ENCODE data around the gene THADA.

The THADA gene

GRCh38 chr2:43441195-43441594 is 154.6 kb downstream of the THADA start:
- CTCF ChIA-PET = interaction anchor here (1.0 kb wide), 1 partner anchor 37 kb away, joined by 3 read pairs; no protein-coding TSS in a partner anchor
- no peak overlapping the region for H3K4me3 ChIP-seq (ENCODE audit: control insufficient read depth in 1 of 7, extremely low read depth in 1 of 7, insufficient read depth in 4 of 7, low read depth in 2 of 7, low read length in 6 of 7)

DNA sequence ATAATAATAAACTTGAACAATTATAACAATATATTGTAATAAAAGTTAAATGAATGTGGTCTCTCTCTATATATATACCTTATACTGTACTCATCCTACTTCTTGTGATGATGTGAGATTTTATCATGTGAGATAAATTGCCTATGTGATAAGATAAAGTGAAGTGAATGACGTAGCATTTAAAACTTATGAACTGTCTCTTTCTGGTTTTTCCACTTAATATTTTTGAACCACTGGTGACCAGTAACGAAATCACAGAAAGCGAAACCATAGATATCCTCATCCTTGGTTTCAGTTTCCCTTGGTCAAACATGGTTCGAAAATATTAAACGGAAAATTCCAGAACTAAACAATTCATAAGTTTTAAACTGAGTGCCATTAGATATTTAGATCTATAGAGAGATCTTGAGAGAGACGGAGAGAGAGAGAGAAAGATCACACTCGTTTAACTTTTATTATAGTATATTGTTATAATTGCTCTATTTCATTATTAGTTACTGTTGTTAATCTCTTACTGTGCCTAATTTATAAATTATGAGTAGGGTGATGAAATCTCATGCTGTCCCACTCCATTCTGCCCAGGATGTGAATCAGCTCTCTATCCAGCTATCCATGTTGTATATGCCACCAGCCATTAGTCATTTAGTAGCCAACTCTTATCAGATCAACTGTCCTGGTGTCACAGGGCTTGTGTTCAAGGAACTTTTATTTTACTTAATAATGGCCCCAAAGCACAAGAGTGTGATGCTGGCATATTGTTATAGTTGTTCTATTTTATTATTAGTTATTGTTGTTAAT is 156.8 kb downstream of the THADA start:
- no peaks in the 10 kb centered on the region for H3K9me3 ChIP-seq (ENCODE audit: control extremely low read depth in 1 of 5, control insufficient read depth in 4 of 5, insufficient read depth in 2 of 5, low read depth in 1 of 5, low read length in 4 of 5)
- no peak overlapping the region for H3K4me3 ChIP-seq (ENCODE audit: control insufficient read depth in 1 of 7, extremely low read depth in 1 of 7, insufficient read depth in 4 of 7, low read depth in 2 of 7, low read length in 6 of 7)
- WGBS (ENCODE audit: insufficient coverage) = 100% methylated on average over 1 of the region's 7 CpGs
- ChIA-PET POLR2A (no interaction called here), CTCF (no interaction called here)
- peaks cover 0 to 6% (median 0%) of the 10 kb centered on the region in 4 experiments for H3K36me3 ChIP-seq (ENCODE audit: control insufficient read depth in 4 of 4, insufficient read depth in 4 of 4, low read length in 3 of 4)
- H3K27me3 ChIP-seq (replicated peaks in 2 of 5; ENCODE audit: control insufficient read depth in 4 of 5, insufficient read depth in 5 of 5, low read length in 4 of 5) = no peaks in the 10 kb centered on the region
- DNase-seq = no peak
- no peak overlapping the region for H3K27ac ChIP-seq (ENCODE audit: insufficient read depth in 1 of 2, low read depth in 1 of 2, low read length in 2 of 2, poor library complexity in 1 of 2, severe bottlenecking in 2 of 2)
- peaks cover 0 to 10% (median 0%) of the 10 kb centered on the region in 4 experiments for H3K4me1 ChIP-seq (ENCODE audit: control extremely low read depth in 1 of 4, control insufficient read depth in 4 of 4, insufficient read depth in 4 of 4, low read length in 3 of 4)

More at GRCh38 chr2:43441195-43441594, 154.6 kb downstream of the THADA start:
- DNase-seq = no peak
- Histone ChIP-seq H3K9me3 (ENCODE audit: control extremely low read depth in 1 of 5, control insufficient read depth in 4 of 5, insufficient read depth in 2 of 5, low read depth in 1 of 5, low read length in 4 of 5) (no peaks in the 10 kb centered on the region), H3K36me3 (ENCODE audit: control insufficient read depth in 4 of 4, insufficient read depth in 4 of 4, low read length in 3 of 4) (peaks cover under 1 to 12% (median under 1%) of the 10 kb centered on the region in 4 experiments), H3K27ac (ENCODE audit: insufficient read depth in 1 of 2, low read depth in 1 of 2, low read length in 2 of 2, poor library complexity in 1 of 2, severe bottlenecking in 2 of 2) (no peak overlapping the region), H3K27me3 (replicated peaks in 2 of 5; ENCODE audit: control insufficient read depth in 4 of 5, insufficient read depth in 5 of 5, low read length in 4 of 5) (no peaks in the 10 kb centered on the region), H3K4me1 (ENCODE audit: control extremely low read depth in 1 of 4, control insufficient read depth in 4 of 4, insufficient read depth in 4 of 4, low read length in 3 of 4) (peaks cover 0 to 13% (median 5%) of the 10 kb centered on the region in 4 experiments)
- POLR2A ChIA-PET = no interaction called here
- WGBS (ENCODE audit: insufficient coverage) = no CpG with 5 or more reads among the region's 1 CpG

- ChIA-PET CTCF (no interaction called here), POLR2A (no interaction called here)
- DNase-seq = no peak
- peaks cover 0 to 8% (median 0%) of the 10 kb centered on the region in 4 experiments for H3K36me3 ChIP-seq (ENCODE audit: control insufficient read depth in 4 of 4, insufficient read depth in 4 of 4, low read length in 3 of 4)
- WGBS (ENCODE audit: insufficient coverage) = 100% methylated on average over 1 of the region's 3 CpGs
- no peaks in the 10 kb centered on the region for H3K27me3 ChIP-seq (replicated peaks in 2 of 5; ENCODE audit: control insufficient read depth in 4 of 5, insufficient read depth in 5 of 5, low read length in 4 of 5)
- H3K9me3 ChIP-seq (ENCODE audit: control extremely low read depth in 1 of 5, control insufficient read depth in 4 of 5, insufficient read depth in 2 of 5, low read depth in 1 of 5, low read length in 4 of 5) = no peaks in the 10 kb centered on the region
- H3K4me3 ChIP-seq (ENCODE audit: control insufficient read depth in 1 of 7, extremely low read depth in 1 of 7, insufficient read depth in 4 of 7, low read depth in 2 of 7, low read length in 6 of 7) = no peak overlapping the region
- H3K4me1 ChIP-seq (ENCODE audit: control extremely low read depth in 1 of 4, control insufficient read depth in 4 of 4, insufficient read depth in 4 of 4, low read length in 3 of 4) = peaks cover 0 to 10% (median 0%) of the 10 kb centered on the region in 4 experiments
- no peak overlapping the region for H3K27ac ChIP-seq (ENCODE audit: insufficient read depth in 1 of 2, low read depth in 1 of 2, low read length in 2 of 2, poor library complexity in 1 of 2, severe bottlenecking in 2 of 2)
Measured at GRCh38 chr2:43438342-43438741, 157.5 kb downstream of the THADA start.

GRCh38 chr2:43437363-43437762 is 158.5 kb downstream of the THADA start:
- WGBS (ENCODE audit: insufficient coverage) = 100% methylated on average over 1 of the region's 2 CpGs
- no peak for DNase-seq
- Histone ChIP-seq H3K4me1 (ENCODE audit: control extremely low read depth in 1 of 4, control insufficient read depth in 4 of 4, insufficient read depth in 4 of 4, low read length in 3 of 4) (peaks cover 0 to 5% (median 0%) of the 10 kb centered on the region in 4 experiments), H3K27ac (ENCODE audit: insufficient read depth in 1 of 2, low read depth in 1 of 2, low read length in 2 of 2, poor library complexity in 1 of 2, severe bottlenecking in 2 of 2) (no peak overlapping the region), H3K4me3 (ENCODE audit: control insufficient read depth in 1 of 7, extremely low read depth in 1 of 7, insufficient read depth in 4 of 7, low read depth in 2 of 7, low read length in 6 of 7) (no peak overlapping the region), H3K9me3 (ENCODE audit: control extremely low read depth in 1 of 5, control insufficient read depth in 4 of 5, insufficient read depth in 2 of 5, low read depth in 1 of 5, low read length in 4 of 5) (no peaks in the 10 kb centered on the region), H3K27me3 (replicated peaks in 2 of 5; ENCODE audit: control insufficient read depth in 4 of 5, insufficient read depth in 5 of 5, low read length in 4 of 5) (no peaks in the 10 kb centered on the region), H3K36me3 (ENCODE audit: control insufficient read depth in 4 of 4, insufficient read depth in 4 of 4, low read length in 3 of 4) (peaks cover 0 to 8% (median 0%) of the 10 kb centered on the region in 4 experiments)
- ChIA-PET POLR2A (interaction anchor here (0.9 kb wide), 1 partner anchor 17 kb away, joined by 4 read pairs; no protein-coding TSS in a partner anchor), CTCF (interaction anchor here (1.5 kb wide), 1 partner anchor 12 kb away, joined by 3 read pairs; no protein-coding TSS in a partner anchor)

- ChIA-PET CTCF (interaction anchor here (1.1 to 1.5 kb wide), 2 partner anchors 8 to 13 kb away, joined by 3 read pairs; no protein-coding TSS in a partner anchor), POLR2A (interaction anchor here (0.9 kb wide), 1 partner anchor 18 kb away, joined by 4 read pairs; no protein-coding TSS in a partner anchor)
- Histone ChIP-seq H3K4me3 (ENCODE audit: control insufficient read depth in 1 of 7, extremely low read depth in 1 of 7, insufficient read depth in 4 of 7, low read depth in 2 of 7, low read length in 6 of 7) (no peak overlapping the region), H3K9me3 (ENCODE audit: control extremely low read depth in 1 of 5, control insufficient read depth in 4 of 5, insufficient read depth in 2 of 5, low read depth in 1 of 5, low read length in 4 of 5) (no peaks in the 10 kb centered on the region), H3K4me1 (ENCODE audit: control extremely low read depth in 1 of 4, control insufficient read depth in 4 of 4, insufficient read depth in 4 of 4, low read length in 3 of 4) (peaks cover 0 to 5% (median 0%) of the 10 kb centered on the region in 4 experiments), H3K36me3 (ENCODE audit: control insufficient read depth in 4 of 4, insufficient read depth in 4 of 4, low read length in 3 of 4) (peaks cover 0 to 8% (median 0%) of the 10 kb centered on the region in 4 experiments), H3K27ac (ENCODE audit: insufficient read depth in 1 of 2, low read depth in 1 of 2, low read length in 2 of 2, poor library complexity in 1 of 2, severe bottlenecking in 2 of 2) (no peak overlapping the region), H3K27me3 (replicated peaks in 2 of 5; ENCODE audit: control insufficient read depth in 4 of 5, insufficient read depth in 5 of 5, low read length in 4 of 5) (no peaks in the 10 kb centered on the region)
- 80% methylated on average over 1 of the region's 1 CpG for WGBS (ENCODE audit: insufficient coverage)
- DNase-seq = no peak
Measured at GRCh38 chr2:43436431-43436830, 159.4 kb downstream of the THADA start.

GRCh38 chr2:43435746-43436145 is 160.1 kb downstream of the THADA start:
- CTCF ChIA-PET = interaction anchor here (1.1 to 1.5 kb wide), 2 partner anchors 9 to 14 kb away, joined by 3 read pairs; no protein-coding TSS in a partner anchor
- no peak for DNase-seq
- Histone ChIP-seq H3K36me3 (ENCODE audit: control insufficient read depth in 4 of 4, insufficient read depth in 4 of 4, low read length in 3 of 4) (peaks cover 0 to 8% (median 0%) of the 10 kb centered on the region in 4 experiments), H3K4me1 (ENCODE audit: control extremely low read depth in 1 of 4, control insufficient read depth in 4 of 4, insufficient read depth in 4 of 4, low read length in 3 of 4) (no peaks in the 10 kb centered on the region), H3K4me3 (ENCODE audit: control insufficient read depth in 1 of 7, extremely low read depth in 1 of 7, insufficient read depth in 4 of 7, low read depth in 2 of 7, low read length in 6 of 7) (no peak overlapping the region), H3K9me3 (ENCODE audit: control extremely low read depth in 1 of 5, control insufficient read depth in 4 of 5, insufficient read depth in 2 of 5, low read depth in 1 of 5, low read length in 4 of 5) (no peaks in the 10 kb centered on the region), H3K27me3 (replicated peaks in 2 of 5; ENCODE audit: control insufficient read depth in 4 of 5, insufficient read depth in 5 of 5, low read length in 4 of 5) (no peaks in the 10 kb centered on the region), H3K27ac (ENCODE audit: insufficient read depth in 1 of 2, low read depth in 1 of 2, low read length in 2 of 2, poor library complexity in 1 of 2, severe bottlenecking in 2 of 2) (no peak overlapping the region)
- POLR2A ChIA-PET = no interaction called here

GRCh38 chr2:43430489-43430888 is 165.3 kb downstream of the THADA start:
- CTCF ChIA-PET = no interaction called here
- Histone ChIP-seq H3K36me3 (ENCODE audit: control insufficient read depth in 4 of 4, insufficient read depth in 4 of 4, low read length in 3 of 4) (peaks cover 0 to 5% (median 2%) of the 10 kb centered on the region in 4 experiments), H3K4me1 (ENCODE audit: control extremely low read depth in 1 of 4, control insufficient read depth in 4 of 4, insufficient read depth in 4 of 4, low read length in 3 of 4) (peaks cover 10 to 19% (median 16%) of the 10 kb centered on the region in 4 experiments), H3K27me3 (replicated peaks in 2 of 5; ENCODE audit: control insufficient read depth in 4 of 5, insufficient read depth in 5 of 5, low read length in 4 of 5) (no peaks in the 10 kb centered on the region), H3K4me3 (ENCODE audit: control insufficient read depth in 1 of 7, extremely low read depth in 1 of 7, insufficient read depth in 4 of 7, low read depth in 2 of 7, low read length in 6 of 7) (no peak overlapping the region), H3K9me3 (ENCODE audit: control extremely low read depth in 1 of 5, control insufficient read depth in 4 of 5, insufficient read depth in 2 of 5, low read depth in 1 of 5, low read length in 4 of 5) (no peaks in the 10 kb centered on the region), H3K27ac (ENCODE audit: insufficient read depth in 1 of 2, low read depth in 1 of 2, low read length in 2 of 2, poor library complexity in 1 of 2, severe bottlenecking in 2 of 2) (no peak overlapping the region)
- WGBS (ENCODE audit: insufficient coverage) = 100% methylated on average over 2 of the region's 2 CpGs
- DNase-seq = no peak
- POLR2A ChIA-PET = no interaction called here

Data from common myeloid progenitor, CD34-positive (primary cell).